HepG2 (cell line): ENCODE results near the gene REPS2. TPM values are rescaled to one million over a fixed set of nuclear protein-coding genes. Genes with fewer than 3 reads are reported as not detected.

ENCODE experiments used
- ATAC-seq: fragments of 200-7000 bp; cut with Tn5 transposase; 3 replicates; pipeline ENCODE4 v1.9.1; 2020; ENCODE audit warnings: mild to moderate bottlenecking, moderate library complexity
- BruUV-seq: library from RNA; stranded (reverse); fragments of 400-500 nt; replicated peaks from 2 replicates; lab custom pipeline; 2021; lab: Mats Ljungman, UMichigan
- CTCF ChIA-PET: fragments of 300-600 bp; formaldehyde crosslinking; extraction: SDS; loops from one replicate; lab custom pipeline; 2021; ENCODE audit warnings: low total read pairs, inconsistent platforms, low intra/inter-chr PET ratio; lab: Yijun Ruan, JAX
- POLR2A ChIA-PET: fragments of 350-600 bp; sonication (Branson Sonifier 250); formaldehyde crosslinking; loops from one replicate; lab custom pipeline; 2020; ENCODE audit warnings: antibody characterized with exemption, inconsistent platforms; lab: Yijun Ruan, JAX
- DNase-seq: peaks from one replicate; pipeline ENCODE4 v3.0.0-alpha.2; 2015; ENCODE audit warnings: low spot score
- FAIRE-seq: peaks from 3 replicates; lab custom pipeline; 2011; peaks lifted over from hg19 to GRCh38; lab: Jason Lieb, UNC
- H2AFZ ChIP-seq: one replicate; pipeline ENCODE4 v1.6.1; 2011; ENCODE audit warnings: low read length, inconsistent platforms
- H3K27ac ChIP-seq: fragments of 300-600 bp; 3 replicates; pipeline ENCODE4 v1.8.0; 2011; ENCODE audit warnings: mixed run types, mild to moderate bottlenecking, mixed read lengths, low read length, inconsistent platforms; ENCODE audit not compliant: insufficient read depth; ENCODE audit errors: extremely low read length
- H3K27me3 ChIP-seq, 2 experiments: fragments of 200-600 bp in 1 of 2; 2 replicates in 1 of 2; 3 replicates in 1 of 2; pipeline versions ENCODE4 v1.6.0 to v1.8.0; 2011; ENCODE audit warnings: low read length in 2 of 2, mild to moderate bottlenecking in 2 of 2, moderate library complexity in 2 of 2, inconsistent platforms in 1 of 2; ENCODE audit not compliant: insufficient read depth in 2 of 2, control insufficient read depth in 1 of 2
- H3K36me3 ChIP-seq, 2 experiments: fragments of 200-600 bp in 1 of 2; replicated peaks in 1 of 2; 2 replicates in 1 of 2; 3 replicates in 1 of 2; pipeline versions ENCODE4 v1.5.1 to v1.8.0; 2011; ENCODE audit warnings: low read length in 2 of 2, inconsistent platforms in 1 of 2; ENCODE audit not compliant: insufficient read depth in 2 of 2, control insufficient read depth in 1 of 2
- H3K4me1 ChIP-seq: 2 replicates; pipeline ENCODE4 v1.5.1; 2012; ENCODE audit warnings: low read length, inconsistent platforms; ENCODE audit not compliant: insufficient read depth
- H3K4me2 ChIP-seq: 2 replicates; pipeline ENCODE4 v1.6.0; 2011; ENCODE audit warnings: low read depth, low read length, inconsistent platforms
- H3K4me3 ChIP-seq, 3 experiments: fragments of 200-600 bp in 1 of 3; sonication (generic), shearing (Covaris generic) in 1 of 3; replicated peaks in 1 of 3; 2 replicates each; pipeline ENCODE4 v1.5.1; 2011 to 2016; ENCODE audit warnings: low read length in 3 of 3, inconsistent platforms in 2 of 3, low read depth in 2 of 3, mild to moderate bottlenecking in 2 of 3, control low read depth in 1 of 3, mixed read lengths in 1 of 3; ENCODE audit not compliant: insufficient read depth in 1 of 3
- H3K79me2 ChIP-seq: one replicate; pipeline ENCODE4 v1.6.1; 2011; ENCODE audit warnings: low read length, inconsistent platforms; ENCODE audit not compliant: insufficient read depth
- H3K9ac ChIP-seq: 2 replicates; pipeline ENCODE4 v1.6.0; 2011; ENCODE audit warnings: mild to moderate bottlenecking, low read depth, low read length, inconsistent platforms; ENCODE audit not compliant: insufficient read depth
- H3K9me3 ChIP-seq: 2 replicates; pipeline ENCODE4 v1.5.1; 2012; ENCODE audit warnings: mild to moderate bottlenecking, low read length
- H4K20me1 ChIP-seq: 2 replicates; pipeline ENCODE4 v1.6.0; 2011; ENCODE audit warnings: inconsistent platforms, mild to moderate bottlenecking, low read length, moderate library complexity; ENCODE audit not compliant: insufficient read depth
- GATA4 ChIP-seq: sonication (generic); IDR thresholded peaks from 2 replicates; pipeline ENCODE4 v1.6.1; 2016; ENCODE audit warnings: antibody characterized with exemption, low read depth, borderline replicate concordance
- HDAC2 ChIP-seq: sonication (generic); formaldehyde crosslinking; IDR thresholded peaks from 2 replicates; pipeline ENCODE4 v1.4.0; 2020; ENCODE audit warnings: missing genetic modification reagents
- HNRNPH1 ChIP-seq: fragments of 200-400 bp; formaldehyde crosslinking; optimal IDR thresholded peaks from 2 replicates; pipeline ENCODE3; 2017; ENCODE audit warnings: mild to moderate bottlenecking, low read depth, low read length
- KLF6 ChIP-seq: IDR thresholded peaks from 2 replicates; pipeline ENCODE4 v1.8.0; 2016; ENCODE audit warnings: missing biosample characterization, missing genetic modification reagents
- PAXIP1 ChIP-seq: sonication (generic); formaldehyde crosslinking; conservative IDR thresholded peaks from 2 replicates; pipeline ENCODE4 v1.4.0; 2020; ENCODE audit warnings: mild to moderate bottlenecking, missing genetic modification reagents, moderate library complexity
- SSRP1 ChIP-seq: IDR thresholded peaks from 2 replicates; pipeline ENCODE4 v1.6.1; 2016; ENCODE audit warnings: control low read depth
- ZNF530 ChIP-seq: sonication (generic); formaldehyde crosslinking; IDR thresholded peaks from 2 replicates; pipeline ENCODE4 v1.5.0; 2020; ENCODE audit warnings: low read depth, mild to moderate bottlenecking, missing genetic modification reagents
- ZNF580 ChIP-seq: IDR thresholded peaks from 2 replicates; pipeline ENCODE4 v1.6.1; 2016; ENCODE audit warnings: low read depth, borderline replicate concordance
- ZNF7 ChIP-seq: IDR thresholded peaks from 2 replicates; pipeline ENCODE4 v1.6.1; 2016; ENCODE audit warnings: missing biosample characterization, missing genetic modification reagents
- ZNF761 ChIP-seq: sonication (generic); formaldehyde crosslinking; conservative IDR thresholded peaks from 2 replicates; pipeline ENCODE4 v1.4.0; 2020; ENCODE audit warnings: mild to moderate bottlenecking, missing genetic modification reagents
- ZNF766 ChIP-seq: sonication (generic); formaldehyde crosslinking; IDR thresholded peaks from 2 replicates; pipeline ENCODE4 v1.5.0; 2020; ENCODE audit warnings: missing genetic modification reagents, borderline replicate concordance
- ZNF878 ChIP-seq: sonication (generic); formaldehyde crosslinking; IDR thresholded peaks from 2 replicates; pipeline ENCODE4 v1.8.1; 2023; ENCODE audit warnings: mild to moderate bottlenecking, missing genetic modification reagents, moderate library complexity
- ZSCAN12 ChIP-seq: sonication (generic); formaldehyde crosslinking; IDR thresholded peaks from 2 replicates; pipeline ENCODE4 v1.9.0; 2021; ENCODE audit warnings: mild to moderate bottlenecking, missing genetic modification reagents
- ZSCAN20 ChIP-seq: sonication (generic); formaldehyde crosslinking; IDR thresholded peaks from 2 replicates; pipeline ENCODE4 v1.4.0; 2020; ENCODE audit warnings: missing genetic modification reagents, mild to moderate bottlenecking, borderline replicate concordance
- WGBS: methylation state at CpG from one replicate; pipeline ENCODE4 v1.1.6; 2017; ENCODE audit warnings: low lambda C conversion rate; 5-methylcytosine and 5-hydroxymethylcytosine counted together
- in situ Hi-C: cut with HindIII; loops from 2 replicates; pipeline ENCODE4 v1.10.0; 2017; ENCODE audit warnings: low pct_unique_long_range_greater_than_20kb; ENCODE audit not compliant: extremely low pct_ligation_motif_present
- intact Hi-C: fragments of 100-400 bp; cut with micrococcal nuclease; formaldehyde crosslinking; loops from one replicate; pipeline ENCODE4 v1.10.0; 2022; ENCODE audit not compliant: unreplicated experiment
- polyA plus RNA-seq, 8 experiments: library from polyadenylated mRNA; depleted of rRNA in 3 of 8; stranded (reverse) in 7 of 8; unstranded in 1 of 8; fragments of >200 nt; fragmentation: Illumina TruSeq in 4 of 8; extraction: Trizol in 4 of 8; gene quantifications; 2 replicates each; pipeline versions ENCODE4 v1.2.1 to v1.2.3, GENCODE V29; 2011 to 2016; ENCODE audit warnings: low read depth in 4 of 8, missing spikeins in 1 of 8, mixed read lengths in 1 of 8; ENCODE audit not compliant: insufficient read depth in 1 of 8
- total RNA-seq, 5 experiments: library from RNA; depleted of rRNA; stranded (reverse); fragments of >200 nt; fragmentation: Illumina TruSeq; extraction: Trizol; gene quantifications; 2 replicates each; pipeline ENCODE4 v1.2.3, GENCODE V29; 2016; ENCODE audit warnings: low read depth in 1 of 5

The REPS2 gene
- total and polyA plus RNA-seq, 2 of the 13 experiments (the other 11 are each of a cell fraction or from before 2014, with no cell fraction given) = 0.05 to 0.58 TPM

- no peak for FAIRE-seq
- Histone ChIP-seq H3K9ac (no peak overlapping the region), H4K20me1 (no peaks in the 10 kb centered on the region), H3K4me1 (no peaks in the 10 kb centered on the region), H3K79me2 (no peaks in the 10 kb centered on the region), H3K9me3 (no peaks in the 10 kb centered on the region), H2AFZ (no peak overlapping the region), H3K4me3 (no peak overlapping the region), H3K27me3 (0 out of 5 replicates have a peak, but pooled peaks cover 0 to 2% of the 10 kb centered on the region in 2 experiments), H3K27ac (no peak overlapping the region), H3K4me2 (no peak overlapping the region), H3K36me3 (no peaks in the 10 kb centered on the region)
- in situ Hi-C loops (no loop called here), intact Hi-C loops (no loop called here)
- ATAC-seq = no peak
- WGBS = under 1% methylated on average over 7 of the region's 7 CpGs
- TF ChIP-seq SSRP1 = no peak
- TF ChIP-seq KLF6 (CRISPR knock-in tag) = no peak
- TF ChIP-seq ZNF761 = no peak
- no peak for TF ChIP-seq ZNF530 (CRISPR knock-in tag)
- no peak for TF ChIP-seq ZNF580
- no peak for TF ChIP-seq HNRNPH1
- TF ChIP-seq ZNF7 (CRISPR knock-in tag) = no peak
- no peak for TF ChIP-seq ZSCAN12 (CRISPR knock-in tag)
- no peak for TF ChIP-seq HDAC2 (CRISPR knock-in tag)
- POLR2A ChIA-PET = no interaction called here
- no TSS peak for BruUV-seq
- no peak for DNase-seq
- CTCF ChIA-PET = no interaction called here
Measured at GRCh38 chrX:16953606-16954211, 7.3 kb downstream of the REPS2 start.

- Histone ChIP-seq H3K9me3 (no peaks in the 10 kb centered on the region), H3K27me3 (no peaks in the 10 kb centered on the region), H4K20me1 (no peaks in the 10 kb centered on the region), H3K27ac (no peak overlapping the region), H3K36me3 (no peaks in the 10 kb centered on the region), H3K79me2 (no peaks in the 10 kb centered on the region), H3K4me2 (no peak overlapping the region), H3K4me3 (no peak overlapping the region), H2AFZ (no peak overlapping the region), H3K4me1 (no peaks in the 10 kb centered on the region), H3K9ac (no peak overlapping the region)
- WGBS = 0% methylated on average over 3 of the region's 3 CpGs
- in situ Hi-C loops (no loop called here), intact Hi-C loops (no loop called here)
- DNase-seq = no peak
- no TSS peak for BruUV-seq
- no peak for FAIRE-seq
- no peak for ATAC-seq
- ChIA-PET POLR2A (no interaction called here), CTCF (no interaction called here)
- TF ChIP-seq ZNF766 (CRISPR knock-in tag) (no peak), PAXIP1 (CRISPR knock-in tag) (no peak), ZNF878 (CRISPR knock-in tag) (no peak), GATA4 (no peak), ZSCAN20 (CRISPR knock-in tag) (no peak)
Measured at GRCh38 chrX:16957751-16958150, 11.3 kb downstream of the REPS2 start.
